ENCODE measurements around the gene DPYD. TPM values are rescaled to one million over a fixed set of nuclear protein-coding genes. Genes with fewer than 3 reads are reported as not detected.

DPYD gene
- total RNA-seq, 1 donor from 2014 or later, result 9.2 TPM

DNA sequence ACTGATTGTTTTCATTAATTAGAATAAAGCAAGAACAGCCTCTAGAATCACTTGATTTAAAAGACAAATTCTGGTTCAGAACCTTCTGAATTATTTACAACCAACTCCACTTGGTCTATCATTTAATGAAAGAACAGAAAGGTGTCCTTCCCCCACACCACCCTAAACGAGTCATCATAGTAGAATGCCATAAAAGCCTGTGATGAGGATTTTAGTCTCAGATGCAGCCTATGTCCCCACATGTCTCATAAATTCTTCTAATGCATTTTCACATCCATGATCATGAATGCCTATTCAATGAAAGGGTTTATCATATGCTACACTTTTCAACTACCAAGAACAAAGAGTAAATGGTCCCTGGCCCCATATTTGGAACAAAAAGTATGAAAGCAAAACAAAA, 508.1 kb downstream of the DPYD start:
- Histone ChIP-seq H3K9me3 (replicated peaks) (no peaks in the 10 kb centered on the region), H3K4me1 (no peaks in the 10 kb centered on the region), H3K4me3 (no peak overlapping the region), H3K27me3 (ENCODE audit: low read depth) (no peaks in the 10 kb centered on the region), H3K36me3 (peaks cover 7% of the 10 kb centered on the region), H3K27ac (replicated peaks) (no peak overlapping the region)
- TF ChIP-seq, protein P1, sequence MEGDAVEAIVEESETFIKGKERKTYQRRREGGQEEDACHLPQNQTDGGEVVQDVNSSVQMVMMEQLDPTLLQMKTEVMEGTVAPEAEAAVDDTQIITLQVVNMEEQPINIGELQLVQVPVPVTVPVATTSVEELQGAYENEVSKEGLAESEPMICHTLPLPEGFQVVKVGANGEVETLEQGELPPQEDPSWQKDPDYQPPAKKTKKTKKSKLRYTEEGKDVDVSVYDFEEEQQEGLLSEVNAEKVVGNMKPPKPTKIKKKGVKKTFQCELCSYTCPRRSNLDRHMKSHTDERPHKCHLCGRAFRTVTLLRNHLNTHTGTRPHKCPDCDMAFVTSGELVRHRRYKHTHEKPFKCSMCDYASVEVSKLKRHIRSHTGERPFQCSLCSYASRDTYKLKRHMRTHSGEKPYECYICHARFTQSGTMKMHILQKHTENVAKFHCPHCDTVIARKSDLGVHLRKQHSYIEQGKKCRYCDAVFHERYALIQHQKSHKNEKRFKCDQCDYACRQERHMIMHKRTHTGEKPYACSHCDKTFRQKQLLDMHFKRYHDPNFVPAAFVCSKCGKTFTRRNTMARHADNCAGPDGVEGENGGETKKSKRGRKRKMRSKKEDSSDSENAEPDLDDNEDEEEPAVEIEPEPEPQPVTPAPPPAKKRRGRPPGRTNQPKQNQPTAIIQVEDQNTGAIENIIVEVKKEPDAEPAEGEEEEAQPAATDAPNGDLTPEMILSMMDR (IDR thresholded peaks at IDR 0.05; ENCODE audit: borderline replicate concordance), result no peak
- intact Hi-C loops (cut with micrococcal nuclease), result no loop called here
- DNase-seq, result no peak

DNA sequence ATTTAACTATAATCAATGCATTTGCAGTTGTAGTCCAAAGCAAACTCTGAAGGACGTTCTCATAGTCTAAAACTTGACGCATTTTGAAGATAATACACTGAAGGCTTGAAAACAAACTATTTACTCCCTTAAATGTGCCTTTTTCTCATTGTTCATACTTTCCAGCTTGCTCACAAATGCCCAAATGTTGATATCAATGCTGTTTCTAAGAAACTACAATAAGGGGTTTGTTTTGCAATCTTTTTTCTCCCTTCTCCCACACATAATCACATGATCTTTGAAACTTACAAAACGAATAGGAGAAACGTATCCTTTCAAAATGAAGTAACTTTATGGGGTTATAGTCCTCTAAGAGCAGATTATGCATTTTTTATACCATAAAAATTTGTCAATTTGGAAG, 508.7 kb downstream of the DPYD start:
- H3K4me1 ChIP-seq, result no peaks in the 10 kb centered on the region
- intact Hi-C loops (cut with micrococcal nuclease), result no loop called here
- no peaks in the 10 kb centered on the region for H3K9me3 ChIP-seq (replicated peaks)
- no peaks in the 10 kb centered on the region for H3K27me3 ChIP-seq (ENCODE audit: low read depth)
- H3K27ac ChIP-seq (replicated peaks), result no peak overlapping the region
- H3K4me3 ChIP-seq, result no peak overlapping the region
- peaks cover 7% of the 10 kb centered on the region for H3K36me3 ChIP-seq
- TF ChIP-seq, protein P1 (IDR thresholded peaks at IDR 0.05; ENCODE audit: borderline replicate concordance), result no peak
- DNase-seq, result no peak

DNA sequence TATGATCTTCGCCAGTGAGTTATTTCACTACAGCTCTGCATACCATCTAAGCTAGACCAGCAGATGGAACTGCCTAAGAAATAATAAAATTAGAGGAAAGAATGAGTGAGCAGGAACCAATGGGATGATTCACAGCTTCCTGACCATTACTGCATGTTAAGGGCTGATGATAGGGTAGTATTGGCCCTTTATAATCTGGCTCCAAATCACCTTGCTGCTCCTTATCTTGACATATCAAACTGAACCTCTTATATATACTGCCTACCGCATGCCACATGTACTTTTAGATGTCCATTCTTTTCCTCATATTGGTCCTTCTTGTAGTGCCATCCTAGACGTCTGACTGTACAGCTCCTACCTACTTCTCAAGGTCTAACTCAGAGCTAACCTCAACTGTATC, 524.4 kb downstream of the DPYD start:
- DNase-seq, result no peak
- Histone ChIP-seq H3K27ac (replicated peaks) (no peak overlapping the region), H3K9me3 (replicated peaks) (peaks cover 8% of the 10 kb centered on the region), H3K36me3 (no peaks in the 10 kb centered on the region), H3K4me3 (no peak overlapping the region), H3K27me3 (ENCODE audit: low read depth) (no peaks in the 10 kb centered on the region), H3K4me1 (no peaks in the 10 kb centered on the region)
- intact Hi-C loops (cut with micrococcal nuclease), result no loop called here
- TF ChIP-seq, protein P1 (IDR thresholded peaks at IDR 0.05; ENCODE audit: borderline replicate concordance), result no peak

DNA sequence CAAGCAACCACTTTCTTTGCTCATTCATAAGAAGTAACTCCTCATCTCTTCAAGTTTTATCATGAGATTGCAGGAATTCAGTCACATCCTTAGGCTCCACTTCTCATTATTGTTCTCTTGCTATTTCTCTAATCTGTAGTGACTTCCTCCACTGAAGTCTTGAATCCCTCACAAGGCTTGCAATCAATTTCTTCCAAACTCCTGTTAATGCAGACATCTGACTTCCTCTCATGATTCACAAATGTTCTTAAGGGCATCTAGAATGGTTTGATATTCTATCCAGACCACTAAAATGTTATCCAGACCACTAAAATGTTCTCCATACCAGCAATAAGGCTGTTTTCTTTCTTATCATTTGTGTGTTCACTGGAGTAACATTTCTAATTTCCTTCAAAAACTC, 528.1 kb downstream of the DPYD start:
- H3K4me3 ChIP-seq, result no peak overlapping the region
- DNase-seq, result no peak
- TF ChIP-seq, protein P1 (IDR thresholded peaks at IDR 0.05; ENCODE audit: borderline replicate concordance), result no peak
- no peaks in the 10 kb centered on the region for H3K36me3 ChIP-seq
- intact Hi-C loops (cut with micrococcal nuclease), result no loop called here
- H3K9me3 ChIP-seq (replicated peaks), result peaks cover 8% of the 10 kb centered on the region
- no peaks in the 10 kb centered on the region for H3K27me3 ChIP-seq (ENCODE audit: low read depth)
- H3K4me1 ChIP-seq, result no peaks in the 10 kb centered on the region
- no peak overlapping the region for H3K27ac ChIP-seq (replicated peaks)

DNA sequence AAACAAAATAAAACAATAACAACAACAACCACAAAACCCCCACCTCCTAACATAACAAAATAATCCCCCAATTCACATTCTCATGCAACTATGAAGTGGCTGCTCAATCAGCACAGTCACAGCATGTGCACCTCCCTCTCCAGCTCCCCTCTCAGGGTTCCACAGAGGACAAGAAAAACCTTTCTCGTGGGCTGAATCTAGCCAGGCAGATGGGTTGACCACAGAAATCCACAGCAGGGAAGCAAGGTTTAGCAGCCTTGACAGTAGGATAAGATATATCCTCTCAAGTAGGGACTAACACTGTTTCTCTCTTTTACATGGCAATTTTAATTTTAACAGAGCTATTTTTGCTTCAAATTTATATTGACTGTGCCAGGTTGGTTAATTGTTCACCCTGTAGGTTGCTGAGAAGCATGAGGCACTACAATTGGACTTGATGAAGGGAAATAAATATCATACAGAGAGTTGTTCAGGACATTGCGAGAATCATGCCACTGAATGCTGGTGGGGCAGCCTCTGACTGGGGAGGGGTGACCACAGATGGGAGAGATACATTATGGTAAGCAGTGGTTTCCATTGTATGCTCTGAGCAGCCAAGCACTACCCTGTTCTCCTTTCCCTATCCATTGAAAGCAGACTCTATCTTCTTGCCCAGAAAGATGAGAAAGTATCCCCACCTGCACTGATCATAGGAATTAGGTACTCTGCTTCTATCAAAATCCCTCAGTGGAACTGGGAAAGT, 535.1 kb downstream of the DPYD start:
- TF ChIP-seq, protein P1 (IDR thresholded peaks at IDR 0.05; ENCODE audit: borderline replicate concordance), result no peak
- intact Hi-C loops (cut with micrococcal nuclease), result no loop called here
- Histone ChIP-seq H3K27me3 (ENCODE audit: low read depth) (no peaks in the 10 kb centered on the region), H3K4me1 (no peaks in the 10 kb centered on the region), H3K4me3 (no peak overlapping the region), H3K9me3 (replicated peaks) (no peaks in the 10 kb centered on the region), H3K27ac (replicated peaks) (no peak overlapping the region), H3K36me3 (no peaks in the 10 kb centered on the region)
- no peak for DNase-seq
